GM21528 (cell line): ENCODE data around the gene CRYBB3.
"Not testable (repeated sequence)": the region's sequence is repeated elsewhere in the genome, so short reads cannot be mapped to it uniquely, and the experiment has no call there.

Experiments used
- ATAC-seq: cut with Tn5 transposase; IDR thresholded peaks from one replicate; pipeline ENCODE4 v1.9.1; 2021; ENCODE audit warnings: mild to moderate bottlenecking, moderate library complexity; ENCODE audit not compliant: unreplicated experiment, low FRiP score

Gene CRYBB3

DNA sequence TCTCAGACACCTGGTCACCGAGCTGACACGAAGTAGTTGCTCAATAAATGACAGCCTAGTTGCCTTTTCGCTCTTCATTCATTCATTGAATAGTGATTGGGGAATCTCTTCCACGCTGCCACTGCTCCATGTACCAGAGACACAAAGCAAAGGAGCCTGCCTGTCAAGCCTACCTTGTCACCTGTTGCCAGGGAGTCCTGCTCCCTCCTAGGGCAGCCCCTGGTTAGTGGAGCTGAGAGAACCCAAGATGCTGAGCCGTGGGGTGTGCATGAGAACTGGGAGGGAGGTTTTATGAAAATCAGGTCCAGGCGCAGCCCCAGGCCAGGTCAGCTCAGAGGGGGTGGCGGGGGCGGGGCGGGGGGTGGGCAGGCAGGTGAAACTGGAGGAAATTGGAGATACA is 38.4 kb downstream of the CRYBB3 start:
- not testable (repeated sequence) for ATAC-seq

DNA sequence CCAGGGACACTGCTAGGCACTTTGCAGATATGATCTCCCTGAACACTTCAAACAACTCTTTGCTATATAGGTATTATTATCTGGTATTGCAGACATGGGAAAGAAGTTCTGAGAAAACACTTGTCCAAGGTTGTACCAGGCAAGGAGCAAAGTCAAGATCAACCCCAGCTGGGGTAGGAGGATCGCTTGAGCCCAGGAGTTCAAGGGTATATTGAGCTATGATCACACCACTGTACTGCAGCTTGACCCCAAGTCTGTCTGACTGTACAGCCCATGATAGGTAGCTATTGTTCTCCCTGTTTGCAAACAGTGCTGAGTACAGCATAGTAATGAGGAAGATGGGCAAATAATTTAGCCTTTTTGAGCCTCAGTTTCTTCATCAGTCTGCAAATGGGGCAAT is 55.5 kb downstream of the CRYBB3 start:
- not testable (repeated sequence) for ATAC-seq
